Measurements from ENCODE around the gene INSM1.
"Not testable (repeated sequence)": the region's sequence is repeated elsewhere in the genome, so short reads cannot be mapped to it uniquely, and the experiment has no call there.

The INSM1 gene

GRCh38 chr20:20367575-20368417 is at the start of gene INSM1:
Gene INSM1, plus strand, starts transcription at chr20:20368104. Its CDS starts 164 bp downstream, at chr20:20368268.
- peak; percentile 23 for DNase-seq (ENCODE audit: low spot score)

- no peak for DNase-seq (ENCODE audit: low spot score)
These were observed 49.3 kb upstream of the INSM1 start for GRCh38 chr20:20318365-20319161.

GRCh38 chr20:20321134-20321533 is 46.8 kb upstream of the INSM1 start:
- no peak for DNase-seq (ENCODE audit: low spot score)

DNA sequence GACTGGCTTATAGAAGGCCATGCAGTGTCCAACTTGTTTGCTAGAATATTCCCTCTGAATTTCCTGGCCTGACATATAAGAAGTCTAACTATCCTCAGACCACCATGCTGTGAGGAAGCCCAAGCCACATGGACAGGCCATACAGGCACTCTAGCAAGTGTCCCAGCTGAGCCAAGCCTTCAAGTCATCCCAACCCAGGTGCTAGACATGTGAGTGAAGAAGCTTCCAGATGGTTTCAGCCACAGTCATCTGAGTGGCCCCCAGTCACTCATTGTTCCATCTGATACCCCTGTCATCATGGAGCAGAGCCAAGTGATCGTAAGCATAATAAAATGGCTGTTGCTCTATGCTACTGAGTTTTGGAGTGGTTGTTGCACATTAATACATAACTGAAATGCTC is 46.0 kb upstream of the INSM1 start:
- DNase-seq (ENCODE audit: low spot score) = no peak

GRCh38 chr20:20322912-20323311 is 45.0 kb upstream of the INSM1 start:
- DNase-seq (ENCODE audit: low spot score) = no peak

- DNase-seq (ENCODE audit: low spot score) = no peak
These were observed 40.2 kb upstream of the INSM1 start for GRCh38 chr20:20327746-20328145.

DNA sequence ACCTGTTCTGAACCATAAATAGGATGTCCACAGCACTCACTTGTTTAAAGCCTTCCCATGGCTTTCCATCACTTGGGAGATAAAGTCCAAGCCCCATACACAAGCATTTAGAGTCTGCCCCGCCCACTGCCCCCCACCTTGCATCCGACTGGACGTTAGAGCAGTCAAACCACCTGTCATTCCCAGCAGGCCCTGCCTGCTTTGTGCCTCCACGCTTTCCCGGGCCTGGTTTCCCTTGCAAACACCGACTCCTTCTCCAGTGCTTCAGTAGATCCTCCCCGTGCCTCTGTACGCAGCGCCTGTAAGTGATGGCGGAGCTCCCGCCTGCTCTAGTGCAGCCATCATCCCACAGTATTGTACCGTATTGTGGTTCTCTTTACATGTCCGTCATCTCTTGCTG is 38.3 kb upstream of the INSM1 start:
- no peak for DNase-seq (ENCODE audit: low spot score)

GRCh38 chr20:20331156-20331555 is 36.7 kb upstream of the INSM1 start:
- DNase-seq (ENCODE audit: low spot score) = no peak

DNA sequence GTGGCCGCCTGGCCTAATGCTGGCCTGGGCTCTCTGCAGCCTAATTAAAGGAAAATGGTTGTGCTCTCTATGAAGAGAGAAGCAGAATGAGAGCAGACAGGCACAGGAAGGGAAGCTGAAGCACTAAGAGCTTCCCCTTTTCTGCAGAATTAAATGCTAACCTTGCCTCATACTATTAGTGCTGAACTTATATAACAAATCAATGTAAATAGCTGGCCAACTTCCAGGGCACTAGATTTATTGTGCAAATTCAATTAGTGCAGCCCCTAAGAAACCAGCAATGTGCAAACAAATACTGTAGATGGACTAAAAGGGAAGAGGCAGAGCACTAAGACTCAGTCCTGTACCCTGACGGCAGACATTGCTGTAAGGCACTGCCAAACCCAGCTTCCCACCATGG is 36.1 kb upstream of the INSM1 start:
- no peak for DNase-seq (ENCODE audit: low spot score)

DNA sequence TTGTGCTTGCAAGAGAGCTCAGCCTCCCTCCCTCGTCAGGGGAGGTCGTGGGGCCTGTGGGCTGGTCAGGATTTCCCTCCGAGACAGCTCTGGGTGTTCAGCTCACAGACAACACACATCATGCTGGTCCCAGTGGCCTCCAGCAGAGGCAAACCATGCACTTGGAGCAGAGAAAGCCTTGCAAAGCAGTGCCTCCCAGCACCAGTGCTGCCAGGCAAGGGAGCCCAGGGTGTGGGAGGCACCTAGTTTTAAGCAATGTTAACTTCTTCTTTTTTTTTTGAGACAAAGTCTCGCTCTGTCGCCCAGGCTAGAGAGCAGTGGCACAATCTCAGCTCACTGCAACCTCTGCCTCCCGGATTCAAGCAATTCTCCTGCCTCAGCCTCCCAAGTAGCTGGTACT is 34.0 kb upstream of the INSM1 start:
- DNase-seq (ENCODE audit: low spot score) = no peak

- DNase-seq (ENCODE audit: low spot score) = no peak
These were observed 33.4 kb upstream of the INSM1 start for GRCh38 chr20:20334489-20334888.

- DNase-seq (ENCODE audit: low spot score) = no peak
These were observed 29.7 kb upstream of the INSM1 start for GRCh38 chr20:20338133-20338730.

- DNase-seq (ENCODE audit: low spot score) = no peak
These were observed 27.5 kb upstream of the INSM1 start for GRCh38 chr20:20340443-20340842.

GRCh38 chr20:20341371-20341770 is 26.5 kb upstream of the INSM1 start:
- DNase-seq (ENCODE audit: low spot score) = no peak

- DNase-seq (ENCODE audit: low spot score) = no peak
These were observed 25.8 kb upstream of the INSM1 start for GRCh38 chr20:20342066-20342465.

GRCh38 chr20:20343932-20344331 is 24.0 kb upstream of the INSM1 start:
- DNase-seq (ENCODE audit: low spot score) = no peak

DNA sequence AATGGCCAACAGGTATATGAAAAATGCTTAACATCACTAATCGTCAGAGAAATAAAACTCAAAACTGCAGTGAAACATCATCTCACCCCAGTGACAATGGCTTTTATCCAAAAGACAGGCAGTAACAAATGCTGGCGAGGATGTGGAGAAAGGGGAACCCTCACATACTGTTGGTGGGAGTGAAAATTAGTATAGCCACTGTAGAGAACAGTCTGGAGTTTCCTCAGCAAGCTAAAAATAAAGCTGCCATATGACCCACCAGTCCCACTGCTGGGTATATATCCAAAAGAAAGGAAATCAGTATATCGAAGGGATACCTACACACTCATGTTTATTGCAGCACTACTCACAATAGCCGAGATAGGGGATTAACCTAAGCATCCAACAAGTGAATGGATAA is 23.4 kb upstream of the INSM1 start:
- no peak for DNase-seq (ENCODE audit: low spot score)

- peak; percentile 23 for DNase-seq (ENCODE audit: low spot score)
These were observed 14.3 kb upstream of the INSM1 start for GRCh38 chr20:20353576-20353975.

- DNase-seq (ENCODE audit: low spot score) = not testable (repeated sequence)
These were observed 12.4 kb upstream of the INSM1 start for GRCh38 chr20:20355503-20355902.

- DNase-seq (ENCODE audit: low spot score) = no peak
These were observed 9.1 kb upstream of the INSM1 start for GRCh38 chr20:20358801-20359200.

DNA sequence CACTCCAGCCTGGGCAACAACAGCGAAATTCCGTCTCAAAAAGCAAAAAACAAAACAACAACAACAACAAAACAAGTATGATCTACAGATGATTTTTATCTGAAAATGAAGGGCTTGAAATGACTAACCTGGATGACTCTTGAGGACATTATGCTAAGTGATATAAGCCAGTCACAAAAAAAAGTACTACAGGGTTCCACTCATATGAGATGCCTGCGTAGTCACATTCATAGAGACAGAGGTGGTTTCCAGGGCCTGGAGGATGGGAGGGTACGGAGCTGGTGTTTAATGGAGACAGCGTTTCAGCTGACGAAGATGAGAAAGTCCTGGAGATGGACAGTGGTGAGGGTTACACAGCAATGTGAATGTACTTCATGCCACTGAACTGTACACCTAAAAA is 8.3 kb upstream of the INSM1 start:
- DNase-seq (ENCODE audit: low spot score) = no peak

DNA sequence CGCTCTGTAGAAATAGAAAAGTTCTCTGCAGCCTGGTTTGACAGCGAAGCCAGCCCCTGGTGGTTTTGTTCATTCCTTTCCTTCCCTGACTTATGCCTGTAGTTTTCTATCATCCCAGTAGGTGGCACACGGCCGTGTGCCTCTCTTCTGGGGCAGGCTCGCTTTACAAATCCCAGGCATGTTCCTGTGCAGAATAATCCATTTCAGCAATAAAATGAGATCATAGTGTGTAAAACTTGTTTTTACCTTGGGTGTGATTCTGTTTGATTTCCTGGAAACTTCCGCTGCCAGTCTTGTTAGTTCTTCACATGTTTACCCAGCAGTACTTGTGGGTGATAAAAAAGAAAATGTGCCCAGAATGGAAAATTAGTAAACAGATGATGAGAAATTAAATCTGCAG is 7.4 kb upstream of the INSM1 start:
- peak; percentile 75 for DNase-seq (ENCODE audit: low spot score)
